IMR-90 (cell line): ENCODE measurements around the gene CARNS1.

Experiments used
- CTCF ChIP-seq: conservative IDR thresholded peaks from 2 replicates; pipeline ENCODE4 v1.5.1; 2012; ENCODE audit warnings: mild to moderate bottlenecking, low read depth, low read length, improper control_type of control experiment
- POLR2A ChIP-seq: IDR thresholded peaks from 2 replicates; pipeline ENCODE4 v1.6.1; 2012; ENCODE audit warnings: mild to moderate bottlenecking, low read depth, low read length
- RCOR1 ChIP-seq: IDR thresholded peaks from 2 replicates; pipeline ENCODE4 v1.6.1; 2012; ENCODE audit warnings: mild to moderate bottlenecking, low read length, improper control_type of control experiment; ENCODE audit not compliant: insufficient replicate concordance
- SMC3 ChIP-seq: fragments of 150-350 bp; IDR thresholded peaks from 2 replicates; pipeline ENCODE4 v1.6.1; 2016; ENCODE audit warnings: low read depth, mild to moderate bottlenecking, antibody characterized with exemption, low read length, moderate library complexity

GRCh38 chr11:67391304-67392182, 23.9 kb upstream of the CARNS1 start, which contains the start of gene RAD9A:
- TF ChIP-seq CTCF (no peak), SMC3 (no peak), RCOR1 (no peak), POLR2A (peak; percentile 17; the same call in 1 of the 2 replicates)
